Measurements from ENCODE around the gene MPZL3. TPM values are rescaled to one million over a fixed set of nuclear protein-coding genes. Genes with fewer than 3 reads are reported as not detected.
A peak's percentile ranks its signal among the peaks of the same experiment; 100 is the strongest.

Gene MPZL3
- total and polyA plus RNA-seq, 2 experiments from 2014 or later, result 0.92 to 2.9 TPM

DNA sequence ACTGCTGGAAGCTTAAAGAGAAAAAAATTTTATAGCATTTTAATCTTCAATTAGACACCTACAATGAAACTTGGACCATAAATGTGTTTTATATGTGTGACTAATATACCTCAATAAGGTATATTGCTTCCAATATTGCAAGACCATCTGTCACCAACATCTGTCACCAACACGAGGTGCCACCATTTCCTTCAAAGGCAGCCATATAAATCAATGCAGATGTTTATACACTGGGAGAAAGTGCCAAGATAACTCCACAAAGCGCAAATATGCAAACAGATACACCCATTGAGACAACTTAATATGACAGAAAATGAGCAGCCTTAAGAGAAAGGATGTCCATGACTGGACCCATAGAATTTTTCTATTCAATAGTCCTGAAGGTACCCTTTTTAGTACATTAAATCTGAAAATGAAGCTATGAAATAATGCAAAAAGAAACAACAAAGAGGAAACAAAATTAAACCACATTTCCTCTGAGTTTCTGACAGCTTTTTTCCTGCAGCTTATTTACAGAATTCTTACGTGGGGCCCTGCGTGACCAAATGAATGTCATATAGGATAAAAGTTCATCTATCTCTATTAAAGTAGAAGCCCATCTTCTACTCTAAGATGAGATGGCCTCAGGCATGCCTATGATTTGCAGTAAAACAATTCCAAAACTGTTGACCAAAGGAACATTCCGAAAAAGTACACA lies 12.5 kb downstream of the MPZL3 start:
- H2AFZ ChIP-seq, result no peak overlapping the region
- no peaks in the 10 kb centered on the region for H3K27me3 ChIP-seq (ENCODE audit: insufficient read depth)
- TF ChIP-seq, protein P1, sequence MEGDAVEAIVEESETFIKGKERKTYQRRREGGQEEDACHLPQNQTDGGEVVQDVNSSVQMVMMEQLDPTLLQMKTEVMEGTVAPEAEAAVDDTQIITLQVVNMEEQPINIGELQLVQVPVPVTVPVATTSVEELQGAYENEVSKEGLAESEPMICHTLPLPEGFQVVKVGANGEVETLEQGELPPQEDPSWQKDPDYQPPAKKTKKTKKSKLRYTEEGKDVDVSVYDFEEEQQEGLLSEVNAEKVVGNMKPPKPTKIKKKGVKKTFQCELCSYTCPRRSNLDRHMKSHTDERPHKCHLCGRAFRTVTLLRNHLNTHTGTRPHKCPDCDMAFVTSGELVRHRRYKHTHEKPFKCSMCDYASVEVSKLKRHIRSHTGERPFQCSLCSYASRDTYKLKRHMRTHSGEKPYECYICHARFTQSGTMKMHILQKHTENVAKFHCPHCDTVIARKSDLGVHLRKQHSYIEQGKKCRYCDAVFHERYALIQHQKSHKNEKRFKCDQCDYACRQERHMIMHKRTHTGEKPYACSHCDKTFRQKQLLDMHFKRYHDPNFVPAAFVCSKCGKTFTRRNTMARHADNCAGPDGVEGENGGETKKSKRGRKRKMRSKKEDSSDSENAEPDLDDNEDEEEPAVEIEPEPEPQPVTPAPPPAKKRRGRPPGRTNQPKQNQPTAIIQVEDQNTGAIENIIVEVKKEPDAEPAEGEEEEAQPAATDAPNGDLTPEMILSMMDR (conservative IDR thresholded peaks at IDR 0.05; ENCODE audit: low read depth in 2 of 2), result no peak
- TF ChIP-seq CREB1 (CRISPR knock-in tag; IDR thresholded peaks at IDR 0.05; ENCODE audit: low read depth), result no peak
- H4K20me1 ChIP-seq (replicated peaks; ENCODE audit: insufficient read depth), result no peaks in the 10 kb centered on the region
- Mint-ChIP-seq H3K36me3 (ENCODE audit: low read depth) (no peaks in the 10 kb centered on the region), H3K27ac (no peak overlapping the region), H3K4me1 (peaks cover 28% of the 10 kb centered on the region), H3K9me3 (no peaks in the 10 kb centered on the region), H3K27me3 (ENCODE audit: insufficient read depth, low read depth, poor library complexity) (peaks cover 12% of the 10 kb centered on the region), H3K4me3 (no peak overlapping the region)
- H3K4me3 ChIP-seq, result no peak overlapping the region
- no peak overlapping the region for H3K27ac ChIP-seq (ENCODE audit: low read depth)
- no peaks in the 10 kb centered on the region for H3K9me2 ChIP-seq (ENCODE audit: insufficient read depth)
- H3K4me2 ChIP-seq, result no peak overlapping the region
- H3F3A ChIP-seq (replicated peaks; ENCODE audit: low read depth), result no peaks in the 10 kb centered on the region
- H3K4me1 ChIP-seq (ENCODE audit: insufficient read depth), result peaks cover 3% of the 10 kb centered on the region; the same call in 1 of the 2 replicates
- DNase-seq (ENCODE audit: low spot score), result no peak
- no peaks in the 10 kb centered on the region for H3K36me3 ChIP-seq (ENCODE audit: insufficient read depth)
- no peaks in the 10 kb centered on the region for H3K79me2 ChIP-seq (replicated peaks; ENCODE audit: insufficient read depth)
- ATAC-seq, result no peak

DNA sequence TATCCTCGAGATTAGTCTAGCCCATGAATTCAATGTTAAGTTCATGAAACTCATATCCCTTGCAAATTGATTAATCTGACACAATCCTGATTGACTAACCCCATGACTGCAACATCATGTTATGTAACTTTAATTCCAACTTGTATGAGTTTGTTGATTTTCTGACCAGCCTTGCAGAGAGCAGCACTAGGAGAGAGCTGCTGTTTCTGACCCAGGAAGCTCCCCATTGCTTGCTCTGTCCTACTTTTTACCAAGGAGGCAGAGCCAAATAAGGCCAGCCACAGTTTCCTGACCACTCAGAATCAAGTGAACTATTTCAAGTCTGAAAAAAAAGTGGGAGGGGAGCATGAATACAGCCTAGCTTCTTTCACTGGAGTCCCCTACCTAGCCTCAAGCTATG lies 13.2 kb downstream of the MPZL3 start:
- Mint-ChIP-seq H3K36me3 (ENCODE audit: low read depth) (no peaks in the 10 kb centered on the region), H3K4me3 (no peak overlapping the region), H3K9me3 (no peaks in the 10 kb centered on the region), H3K27me3 (ENCODE audit: insufficient read depth, low read depth, poor library complexity) (peaks cover 5% of the 10 kb centered on the region), H3K27ac (peak overlapping the region; percentile 89), H3K4me1 (peaks cover 28% of the 10 kb centered on the region)
- no peaks in the 10 kb centered on the region for H3K27me3 ChIP-seq (ENCODE audit: insufficient read depth)
- H3K4me3 ChIP-seq, result no peak overlapping the region
- H3K9me2 ChIP-seq (ENCODE audit: insufficient read depth), result no peaks in the 10 kb centered on the region
- H3K79me2 ChIP-seq (replicated peaks; ENCODE audit: insufficient read depth), result no peaks in the 10 kb centered on the region
- no peaks in the 10 kb centered on the region for H4K20me1 ChIP-seq (replicated peaks; ENCODE audit: insufficient read depth)
- peak overlapping the region; percentile 50; the same call in 1 of the 2 replicates for H3K27ac ChIP-seq (ENCODE audit: low read depth)
- H3K4me1 ChIP-seq (ENCODE audit: insufficient read depth), result peaks cover 3% of the 10 kb centered on the region; the same call in 1 of the 2 replicates
- H3F3A ChIP-seq (replicated peaks; ENCODE audit: low read depth), result no peaks in the 10 kb centered on the region
- no peak overlapping the region for H2AFZ ChIP-seq
- DNase-seq (ENCODE audit: low spot score) (peak; percentile 52), ATAC-seq (peak; percentile 78)
- peak overlapping the region; percentile 22; the same call in 1 of the 2 replicates for H3K4me2 ChIP-seq
- H3K36me3 ChIP-seq (ENCODE audit: insufficient read depth), result no peaks in the 10 kb centered on the region
- no peak for TF ChIP-seq JUNB (IDR thresholded peaks at IDR 0.05; ENCODE audit: unreplicated experiment)
- TF ChIP-seq, protein P2, sequence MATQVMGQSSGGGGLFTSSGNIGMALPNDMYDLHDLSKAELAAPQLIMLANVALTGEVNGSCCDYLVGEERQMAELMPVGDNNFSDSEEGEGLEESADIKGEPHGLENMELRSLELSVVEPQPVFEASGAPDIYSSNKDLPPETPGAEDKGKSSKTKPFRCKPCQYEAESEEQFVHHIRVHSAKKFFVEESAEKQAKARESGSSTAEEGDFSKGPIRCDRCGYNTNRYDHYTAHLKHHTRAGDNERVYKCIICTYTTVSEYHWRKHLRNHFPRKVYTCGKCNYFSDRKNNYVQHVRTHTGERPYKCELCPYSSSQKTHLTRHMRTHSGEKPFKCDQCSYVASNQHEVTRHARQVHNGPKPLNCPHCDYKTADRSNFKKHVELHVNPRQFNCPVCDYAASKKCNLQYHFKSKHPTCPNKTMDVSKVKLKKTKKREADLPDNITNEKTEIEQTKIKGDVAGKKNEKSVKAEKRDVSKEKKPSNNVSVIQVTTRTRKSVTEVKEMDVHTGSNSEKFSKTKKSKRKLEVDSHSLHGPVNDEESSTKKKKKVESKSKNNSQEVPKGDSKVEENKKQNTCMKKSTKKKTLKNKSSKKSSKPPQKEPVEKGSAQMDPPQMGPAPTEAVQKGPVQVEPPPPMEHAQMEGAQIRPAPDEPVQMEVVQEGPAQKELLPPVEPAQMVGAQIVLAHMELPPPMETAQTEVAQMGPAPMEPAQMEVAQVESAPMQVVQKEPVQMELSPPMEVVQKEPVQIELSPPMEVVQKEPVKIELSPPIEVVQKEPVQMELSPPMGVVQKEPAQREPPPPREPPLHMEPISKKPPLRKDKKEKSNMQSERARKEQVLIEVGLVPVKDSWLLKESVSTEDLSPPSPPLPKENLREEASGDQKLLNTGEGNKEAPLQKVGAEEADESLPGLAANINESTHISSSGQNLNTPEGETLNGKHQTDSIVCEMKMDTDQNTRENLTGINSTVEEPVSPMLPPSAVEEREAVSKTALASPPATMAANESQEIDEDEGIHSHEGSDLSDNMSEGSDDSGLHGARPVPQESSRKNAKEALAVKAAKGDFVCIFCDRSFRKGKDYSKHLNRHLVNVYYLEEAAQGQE (IDR thresholded peaks at IDR 0.05; ENCODE audit: unreplicated experiment), result no peak
- no peak for TF ChIP-seq ZNF331 (CRISPR knock-in tag; IDR thresholded peaks at IDR 0.05; ENCODE audit: low read depth)
- TF ChIP-seq, protein P3, sequence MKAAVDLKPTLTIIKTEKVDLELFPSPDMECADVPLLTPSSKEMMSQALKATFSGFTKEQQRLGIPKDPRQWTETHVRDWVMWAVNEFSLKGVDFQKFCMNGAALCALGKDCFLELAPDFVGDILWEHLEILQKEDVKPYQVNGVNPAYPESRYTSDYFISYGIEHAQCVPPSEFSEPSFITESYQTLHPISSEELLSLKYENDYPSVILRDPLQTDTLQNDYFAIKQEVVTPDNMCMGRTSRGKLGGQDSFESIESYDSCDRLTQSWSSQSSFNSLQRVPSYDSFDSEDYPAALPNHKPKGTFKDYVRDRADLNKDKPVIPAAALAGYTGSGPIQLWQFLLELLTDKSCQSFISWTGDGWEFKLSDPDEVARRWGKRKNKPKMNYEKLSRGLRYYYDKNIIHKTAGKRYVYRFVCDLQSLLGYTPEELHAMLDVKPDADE (IDR thresholded peaks at IDR 0.05), result no peak
- TF ChIP-seq ZNF114 (CRISPR knock-in tag; IDR thresholded peaks at IDR 0.05), result no peak
- TF ChIP-seq EZH2phosphoT487 (IDR thresholded peaks at IDR 0.05; ENCODE audit: unreplicated experiment), result no peak
- no peak for TF ChIP-seq EZH2 (IDR thresholded peaks at IDR 0.05; ENCODE audit: low read depth, unreplicated experiment)
- TF ChIP-seq, protein P1 (conservative IDR thresholded peaks at IDR 0.05; ENCODE audit: low read depth in 2 of 2), result no peak
- no peak for TF ChIP-seq POLR2AphosphoS5 (IDR thresholded peaks at IDR 0.05; ENCODE audit: low read depth)

Measured in GM23338 (cell line).